Stimulated activated naive B cell treated with anti-CD40 and anti-IgM and Interleukin-4, amounts not matched to agents 10 μg/mL and 1 μg/mL and 100 μg/mL, for 72 hours (primary cell): ENCODE measurements around the gene MYRIP.
A peak's percentile ranks its signal among the peaks of the same experiment; 100 is the strongest.

ENCODE experiments used
- ATAC-seq, 2 donors: fragments of 150-1000 bp; cut with Tn5 transposase; replicated peaks; 2 replicates each; pipeline ENCODE4 v1.10.0; 2021; ENCODE audit warnings: moderate library complexity in 1 of 2
- DNase-seq: peaks from one replicate; pipeline ENCODE4 v3.0.0; 2021
- H3K27ac Mint-ChIP-seq: one replicate; pipeline ENCODE4 v1.8.0; 2022; ENCODE audit warnings: mild to moderate bottlenecking, mixed read lengths
- H3K27me3 Mint-ChIP-seq, 2 donors: one replicate each; pipeline ENCODE4 v1.8.0; 2022; ENCODE audit warnings: mixed read lengths in 2 of 2
- H3K36me3 Mint-ChIP-seq, 2 donors: one replicate each; pipeline ENCODE4 v1.8.0; 2022; ENCODE audit warnings: mixed read lengths in 2 of 2, mild to moderate bottlenecking in 1 of 2
- H3K4me1 Mint-ChIP-seq, 2 donors: one replicate each; pipeline ENCODE4 v1.8.0; 2022; ENCODE audit warnings: mixed read lengths in 2 of 2, mild to moderate bottlenecking in 1 of 2
- H3K4me3 Mint-ChIP-seq, 2 donors: one replicate each; pipeline ENCODE4 v1.8.0; 2022; ENCODE audit warnings: mild to moderate bottlenecking in 2 of 2, mixed read lengths in 2 of 2, moderate library complexity in 1 of 2
- H3K9me3 Mint-ChIP-seq, 2 donors: one replicate each; pipeline ENCODE4 v1.8.0; 2022; ENCODE audit warnings: mixed read lengths in 2 of 2, mild to moderate bottlenecking in 1 of 2

Gene MYRIP

GRCh38 chr3:40167958-40168357 is 358.5 kb downstream of the MYRIP start:
- H3K27ac Mint-ChIP-seq: no peak overlapping the region
- peaks cover 7% of the 10 kb centered on the region in 2 donors for H3K27me3 Mint-ChIP-seq
- no peaks in the 10 kb centered on the region for H3K9me3 Mint-ChIP-seq
- no peaks in the 10 kb centered on the region for H3K4me1 Mint-ChIP-seq
- H3K4me3 Mint-ChIP-seq: no peak overlapping the region
- peaks cover 1 to 2% of the 10 kb centered on the region in 2 donors for H3K36me3 Mint-ChIP-seq
- DNase-seq: no peak
- no peak for ATAC-seq

GRCh38 chr3:40169983-40170382 is 360.6 kb downstream of the MYRIP start:
- no peak for ATAC-seq
- Mint-ChIP-seq H3K9me3 (no peaks in the 10 kb centered on the region), H3K36me3 (peaks cover 2% of the 10 kb centered on the region in 2 donors), H3K4me3 (no peak overlapping the region), H3K4me1 (no peaks in the 10 kb centered on the region), H3K27me3 (peaks cover 3 to 7% of the 10 kb centered on the region in 2 donors), H3K27ac (no peak overlapping the region)
- no peak for DNase-seq

- Mint-ChIP-seq H3K4me3 (no peak overlapping the region), H3K36me3 (peaks cover 2 to 3% of the 10 kb centered on the region in 2 donors), H3K27ac (no peak overlapping the region), H3K4me1 (no peaks in the 10 kb centered on the region), H3K27me3 (peaks cover 3 to 7% of the 10 kb centered on the region in 2 donors), H3K9me3 (no peaks in the 10 kb centered on the region)
- peak; percentile 19 to 64 for ATAC-seq
- DNase-seq: no peak
Measured at GRCh38 chr3:40170395-40170794, 361.0 kb downstream of the MYRIP start.

- Mint-ChIP-seq H3K4me1 (no peaks in the 10 kb centered on the region), H3K36me3 (peaks cover 2 to 4% of the 10 kb centered on the region in 2 donors), H3K4me3 (no peak overlapping the region), H3K9me3 (no peaks in the 10 kb centered on the region), H3K27ac (no peak overlapping the region), H3K27me3 (peaks cover 0 to 3% of the 10 kb centered on the region in 2 donors)
- ATAC-seq (no peak), DNase-seq (no peak)
Measured at GRCh38 chr3:40172560-40172959, 363.2 kb downstream of the MYRIP start.

GRCh38 chr3:40173227-40173721 is 363.9 kb downstream of the MYRIP start:
- H3K4me1 Mint-ChIP-seq: no peaks in the 10 kb centered on the region
- H3K4me3 Mint-ChIP-seq: no peak overlapping the region
- peaks cover 0 to 3% of the 10 kb centered on the region in 2 donors for H3K27me3 Mint-ChIP-seq
- peaks cover 2 to 4% of the 10 kb centered on the region in 2 donors for H3K36me3 Mint-ChIP-seq
- ATAC-seq (no peak), DNase-seq (no peak)
- H3K27ac Mint-ChIP-seq: no peak overlapping the region
- no peaks in the 10 kb centered on the region for H3K9me3 Mint-ChIP-seq

GRCh38 chr3:40178012-40178594 is 368.7 kb downstream of the MYRIP start:
- DNase-seq (no peak), ATAC-seq (no peak)
- Mint-ChIP-seq H3K4me3 (no peak overlapping the region), H3K27me3 (no peaks in the 10 kb centered on the region), H3K36me3 (peaks cover 0 to 4% of the 10 kb centered on the region in 2 donors), H3K27ac (no peak overlapping the region), H3K9me3 (no peaks in the 10 kb centered on the region), H3K4me1 (peaks cover 0 to 2% of the 10 kb centered on the region in 2 donors)

- H3K9me3 Mint-ChIP-seq: no peaks in the 10 kb centered on the region
Measured at GRCh38 chr3:40179016-40179415, 369.6 kb downstream of the MYRIP start.

GRCh38 chr3:40181182-40181581 is 371.8 kb downstream of the MYRIP start:
- ATAC-seq: no peak
- Mint-ChIP-seq H3K9me3 (no peaks in the 10 kb centered on the region), H3K4me1 (peaks cover 0 to 4% of the 10 kb centered on the region in 2 donors), H3K4me3 (no peak overlapping the region), H3K36me3 (no peaks in the 10 kb centered on the region), H3K27me3 (no peaks in the 10 kb centered on the region), H3K27ac (no peak overlapping the region)
- no peak for DNase-seq

More at GRCh38 chr3:40179016-40179415, 369.6 kb downstream of the MYRIP start:
- Mint-ChIP-seq H3K27ac (no peak overlapping the region), H3K27me3 (no peaks in the 10 kb centered on the region), H3K4me1 (peaks cover 0 to 2% of the 10 kb centered on the region in 2 donors), H3K36me3 (peaks cover 0 to 4% of the 10 kb centered on the region in 2 donors), H3K4me3 (no peak overlapping the region)
- ATAC-seq (peak; percentile 72 to 74), DNase-seq (peak; percentile 39)

GRCh38 chr3:40185029-40185695 is 375.8 kb downstream of the MYRIP start:
- no peaks in the 10 kb centered on the region for H3K9me3 Mint-ChIP-seq
- H3K4me3 Mint-ChIP-seq: no peak overlapping the region
- no peaks in the 10 kb centered on the region for H3K27me3 Mint-ChIP-seq
- DNase-seq (no peak), ATAC-seq (peak in 1 of 2 donors; percentile 42)
- H3K36me3 Mint-ChIP-seq: no peaks in the 10 kb centered on the region
- H3K4me1 Mint-ChIP-seq: peaks cover 0 to 5% of the 10 kb centered on the region in 2 donors
- H3K27ac Mint-ChIP-seq: no peak overlapping the region

GRCh38 chr3:40186508-40186907 is 377.1 kb downstream of the MYRIP start:
- peaks cover 0 to 5% of the 10 kb centered on the region in 2 donors for H3K4me1 Mint-ChIP-seq
- no peak for ATAC-seq
- no peaks in the 10 kb centered on the region for H3K9me3 Mint-ChIP-seq
- no peak overlapping the region for H3K4me3 Mint-ChIP-seq
- no peak for DNase-seq
- H3K36me3 Mint-ChIP-seq: no peaks in the 10 kb centered on the region
- H3K27ac Mint-ChIP-seq: no peak overlapping the region
- no peaks in the 10 kb centered on the region for H3K27me3 Mint-ChIP-seq

- Mint-ChIP-seq H3K27ac (no peak overlapping the region), H3K36me3 (no peaks in the 10 kb centered on the region), H3K4me3 (no peak overlapping the region), H3K27me3 (no peaks in the 10 kb centered on the region), H3K4me1 (peaks cover 0 to 7% of the 10 kb centered on the region in 2 donors), H3K9me3 (no peaks in the 10 kb centered on the region)
- peak; percentile 83 to 87 for ATAC-seq
- DNase-seq: no peak
Measured at GRCh38 chr3:40187945-40188344, 378.5 kb downstream of the MYRIP start.

- Mint-ChIP-seq H3K4me3 (no peak overlapping the region), H3K27me3 (no peaks in the 10 kb centered on the region), H3K9me3 (no peaks in the 10 kb centered on the region), H3K27ac (no peak overlapping the region), H3K4me1 (peaks cover 0 to 7% of the 10 kb centered on the region in 2 donors), H3K36me3 (no peaks in the 10 kb centered on the region)
- DNase-seq (no peak), ATAC-seq (no peak)
Measured at GRCh38 chr3:40189118-40189517, 379.7 kb downstream of the MYRIP start.

- Mint-ChIP-seq H3K36me3 (no peaks in the 10 kb centered on the region), H3K4me3 (no peak overlapping the region), H3K27ac (no peak overlapping the region), H3K9me3 (no peaks in the 10 kb centered on the region), H3K27me3 (no peaks in the 10 kb centered on the region), H3K4me1 (peaks cover 0 to 7% of the 10 kb centered on the region in 2 donors)
- no peak for DNase-seq
- ATAC-seq: no peak
Measured at GRCh38 chr3:40190056-40190455, 380.6 kb downstream of the MYRIP start.

GRCh38 chr3:40191251-40191650 is 381.8 kb downstream of the MYRIP start:
- H3K27me3 Mint-ChIP-seq: no peaks in the 10 kb centered on the region
- peaks cover 0 to 4% of the 10 kb centered on the region in 2 donors for H3K4me1 Mint-ChIP-seq
- no peak overlapping the region for H3K4me3 Mint-ChIP-seq
- ATAC-seq: no peak
- DNase-seq: no peak
- H3K9me3 Mint-ChIP-seq: no peaks in the 10 kb centered on the region
- H3K36me3 Mint-ChIP-seq: no peaks in the 10 kb centered on the region
- H3K27ac Mint-ChIP-seq: no peak overlapping the region

GRCh38 chr3:40191850-40192448 is 382.5 kb downstream of the MYRIP start:
- peaks cover 0 to 4% of the 10 kb centered on the region in 2 donors for H3K4me1 Mint-ChIP-seq
- no peaks in the 10 kb centered on the region for H3K27me3 Mint-ChIP-seq
- H3K36me3 Mint-ChIP-seq: no peaks in the 10 kb centered on the region
- H3K9me3 Mint-ChIP-seq: no peaks in the 10 kb centered on the region
- peak; percentile 40 for DNase-seq
- ATAC-seq: peak; percentile 65 to 72
- H3K27ac Mint-ChIP-seq: no peak overlapping the region
- no peak overlapping the region for H3K4me3 Mint-ChIP-seq
